ENCODE data around the gene PLEKHA3. TPM values are rescaled to one million over a fixed set of nuclear protein-coding genes. Genes with fewer than 3 reads are reported as not detected.

PLEKHA3 gene
- total and polyA plus RNA-seq, 2 experiments from 2014 or later, result 8.8 to 15.2 TPM

DNA sequence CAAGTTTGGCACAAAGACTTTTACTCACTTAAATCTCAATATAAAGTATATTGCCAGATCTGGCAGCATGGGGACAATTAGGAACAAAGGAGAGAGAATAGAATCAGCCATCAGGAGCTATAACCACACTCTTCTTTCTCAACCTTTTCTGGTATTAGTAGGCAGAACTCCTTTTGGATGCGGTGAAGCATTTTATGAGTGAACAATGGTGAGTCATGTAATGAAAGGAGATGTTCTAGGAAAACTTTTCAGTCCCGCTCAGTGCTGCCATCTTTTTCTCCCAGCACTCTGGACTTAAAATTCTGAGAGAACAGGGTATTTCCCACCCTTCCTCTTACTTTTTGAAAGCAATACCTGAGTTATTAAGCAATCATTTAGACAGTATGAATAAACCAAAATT, 32.2 kb downstream of the PLEKHA3 start (continued):
- TF ChIP-seq, protein P1, sequence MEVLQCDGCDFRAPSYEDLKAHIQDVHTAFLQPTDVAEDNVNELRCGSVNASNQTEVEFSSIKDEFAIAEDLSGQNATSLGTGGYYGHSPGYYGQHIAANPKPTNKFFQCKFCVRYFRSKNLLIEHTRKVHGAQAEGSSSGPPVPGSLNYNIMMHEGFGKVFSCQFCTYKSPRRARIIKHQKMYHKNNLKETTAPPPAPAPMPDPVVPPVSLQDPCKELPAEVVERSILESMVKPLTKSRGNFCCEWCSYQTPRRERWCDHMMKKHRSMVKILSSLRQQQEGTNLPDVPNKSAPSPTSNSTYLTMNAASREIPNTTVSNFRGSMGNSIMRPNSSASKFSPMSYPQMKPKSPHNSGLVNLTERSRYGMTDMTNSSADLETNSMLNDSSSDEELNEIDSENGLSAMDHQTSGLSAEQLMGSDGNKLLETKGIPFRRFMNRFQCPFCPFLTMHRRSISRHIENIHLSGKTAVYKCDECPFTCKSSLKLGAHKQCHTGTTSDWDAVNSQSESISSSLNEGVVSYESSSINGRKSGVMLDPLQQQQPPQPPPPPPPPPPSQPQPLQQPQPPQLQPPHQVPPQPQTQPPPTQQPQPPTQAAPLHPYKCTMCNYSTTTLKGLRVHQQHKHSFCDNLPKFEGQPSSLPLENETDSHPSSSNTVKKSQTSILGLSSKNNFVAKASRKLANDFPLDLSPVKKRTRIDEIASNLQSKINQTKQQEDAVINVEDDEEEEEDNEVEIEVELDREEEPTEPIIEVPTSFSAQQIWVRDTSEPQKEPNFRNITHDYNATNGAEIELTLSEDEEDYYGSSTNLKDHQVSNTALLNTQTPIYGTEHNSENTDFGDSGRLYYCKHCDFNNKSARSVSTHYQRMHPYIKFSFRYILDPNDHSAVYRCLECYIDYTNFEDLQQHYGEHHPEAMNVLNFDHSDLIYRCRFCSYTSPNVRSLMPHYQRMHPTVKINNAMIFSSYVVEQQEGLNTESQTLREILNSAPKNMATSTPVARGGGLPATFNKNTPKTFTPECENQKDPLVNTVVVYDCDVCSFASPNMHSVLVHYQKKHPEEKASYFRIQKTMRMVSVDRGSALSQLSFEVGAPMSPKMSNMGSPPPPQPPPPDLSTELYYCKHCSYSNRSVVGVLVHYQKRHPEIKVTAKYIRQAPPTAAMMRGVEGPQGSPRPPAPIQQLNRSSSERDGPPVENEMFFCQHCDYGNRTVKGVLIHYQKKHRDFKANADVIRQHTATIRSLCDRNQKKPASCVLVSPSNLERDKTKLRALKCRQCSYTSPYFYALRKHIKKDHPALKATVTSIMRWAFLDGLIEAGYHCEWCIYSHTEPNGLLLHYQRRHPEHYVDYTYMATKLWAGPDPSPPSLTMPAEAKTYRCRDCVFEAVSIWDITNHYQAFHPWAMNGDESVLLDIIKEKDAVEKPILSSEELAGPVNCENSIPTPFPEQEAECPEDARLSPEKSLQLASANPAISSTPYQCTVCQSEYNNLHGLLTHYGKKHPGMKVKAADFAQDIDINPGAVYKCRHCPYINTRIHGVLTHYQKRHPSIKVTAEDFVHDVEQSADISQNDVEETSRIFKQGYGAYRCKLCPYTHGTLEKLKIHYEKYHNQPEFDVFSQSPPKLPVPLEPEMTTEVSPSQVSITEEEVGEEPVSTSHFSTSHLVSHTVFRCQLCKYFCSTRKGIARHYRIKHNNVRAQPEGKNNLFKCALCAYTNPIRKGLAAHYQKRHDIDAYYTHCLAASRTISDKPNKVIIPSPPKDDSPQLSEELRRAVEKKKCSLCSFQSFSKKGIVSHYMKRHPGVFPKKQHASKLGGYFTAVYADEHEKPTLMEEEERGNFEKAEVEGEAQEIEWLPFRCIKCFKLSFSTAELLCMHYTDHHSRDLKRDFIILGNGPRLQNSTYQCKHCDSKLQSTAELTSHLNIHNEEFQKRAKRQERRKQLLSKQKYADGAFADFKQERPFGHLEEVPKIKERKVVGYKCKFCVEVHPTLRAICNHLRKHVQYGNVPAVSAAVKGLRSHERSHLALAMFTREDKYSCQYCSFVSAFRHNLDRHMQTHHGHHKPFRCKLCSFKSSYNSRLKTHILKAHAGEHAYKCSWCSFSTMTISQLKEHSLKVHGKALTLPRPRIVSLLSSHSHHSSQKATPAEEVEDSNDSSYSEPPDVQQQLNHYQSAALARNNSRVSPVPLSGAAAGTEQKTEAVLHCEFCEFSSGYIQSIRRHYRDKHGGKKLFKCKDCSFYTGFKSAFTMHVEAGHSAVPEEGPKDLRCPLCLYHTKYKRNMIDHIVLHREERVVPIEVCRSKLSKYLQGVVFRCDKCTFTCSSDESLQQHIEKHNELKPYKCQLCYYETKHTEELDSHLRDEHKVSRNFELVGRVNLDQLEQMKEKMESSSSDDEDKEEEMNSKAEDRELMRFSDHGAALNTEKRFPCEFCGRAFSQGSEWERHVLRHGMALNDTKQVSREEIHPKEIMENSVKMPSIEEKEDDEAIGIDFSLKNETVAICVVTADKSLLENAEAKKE (CRISPR knock-in tag; IDR thresholded peaks at IDR 0.05), result no peak
- TF ChIP-seq STAT1 (IDR thresholded peaks at IDR 0.05; ENCODE audit: unreplicated experiment) (no peak), ZNF114 (CRISPR knock-in tag; IDR thresholded peaks at IDR 0.05) (no peak), EZH2 (IDR thresholded peaks at IDR 0.05; ENCODE audit: low read depth, unreplicated experiment) (no peak), CREB1 (CRISPR knock-in tag; IDR thresholded peaks at IDR 0.05; ENCODE audit: low read depth) (no peak), NANOG (IDR thresholded peaks at IDR 0.05; ENCODE audit: borderline replicate concordance) (no peak)
- TF ChIP-seq, protein P2, sequence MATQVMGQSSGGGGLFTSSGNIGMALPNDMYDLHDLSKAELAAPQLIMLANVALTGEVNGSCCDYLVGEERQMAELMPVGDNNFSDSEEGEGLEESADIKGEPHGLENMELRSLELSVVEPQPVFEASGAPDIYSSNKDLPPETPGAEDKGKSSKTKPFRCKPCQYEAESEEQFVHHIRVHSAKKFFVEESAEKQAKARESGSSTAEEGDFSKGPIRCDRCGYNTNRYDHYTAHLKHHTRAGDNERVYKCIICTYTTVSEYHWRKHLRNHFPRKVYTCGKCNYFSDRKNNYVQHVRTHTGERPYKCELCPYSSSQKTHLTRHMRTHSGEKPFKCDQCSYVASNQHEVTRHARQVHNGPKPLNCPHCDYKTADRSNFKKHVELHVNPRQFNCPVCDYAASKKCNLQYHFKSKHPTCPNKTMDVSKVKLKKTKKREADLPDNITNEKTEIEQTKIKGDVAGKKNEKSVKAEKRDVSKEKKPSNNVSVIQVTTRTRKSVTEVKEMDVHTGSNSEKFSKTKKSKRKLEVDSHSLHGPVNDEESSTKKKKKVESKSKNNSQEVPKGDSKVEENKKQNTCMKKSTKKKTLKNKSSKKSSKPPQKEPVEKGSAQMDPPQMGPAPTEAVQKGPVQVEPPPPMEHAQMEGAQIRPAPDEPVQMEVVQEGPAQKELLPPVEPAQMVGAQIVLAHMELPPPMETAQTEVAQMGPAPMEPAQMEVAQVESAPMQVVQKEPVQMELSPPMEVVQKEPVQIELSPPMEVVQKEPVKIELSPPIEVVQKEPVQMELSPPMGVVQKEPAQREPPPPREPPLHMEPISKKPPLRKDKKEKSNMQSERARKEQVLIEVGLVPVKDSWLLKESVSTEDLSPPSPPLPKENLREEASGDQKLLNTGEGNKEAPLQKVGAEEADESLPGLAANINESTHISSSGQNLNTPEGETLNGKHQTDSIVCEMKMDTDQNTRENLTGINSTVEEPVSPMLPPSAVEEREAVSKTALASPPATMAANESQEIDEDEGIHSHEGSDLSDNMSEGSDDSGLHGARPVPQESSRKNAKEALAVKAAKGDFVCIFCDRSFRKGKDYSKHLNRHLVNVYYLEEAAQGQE (IDR thresholded peaks at IDR 0.05; ENCODE audit: unreplicated experiment), result no peak

All from GM23338 (cell line).